SH-SY5Y (cell line): Measurements from ENCODE around the gene KLRB1.

Experiments
- GATA2 ChIP-seq: IDR thresholded peaks from 2 replicates; pipeline ENCODE4 v1.6.1; 2011; ENCODE audit warnings: mild to moderate bottlenecking, low read depth, low read length
- GATA3 ChIP-seq: IDR thresholded peaks from 2 replicates; pipeline ENCODE4 v1.6.1; 2011; ENCODE audit warnings: low read depth, mild to moderate bottlenecking, low read length, moderate library complexity

- TF ChIP-seq GATA2 (no peak), GATA3 (no peak)
Measured at GRCh38 chr12:9606736-9607372, 862 bp downstream of the KLRB1 start.
